ENCODE results near the gene LPAR1. TPM values are rescaled to one million over a fixed set of nuclear protein-coding genes. Genes with fewer than 3 reads are reported as not detected.
"Not testable (repeated sequence)": the region's sequence is repeated elsewhere in the genome, so short reads cannot be mapped to it uniquely, and the experiment has no call there.

Gene LPAR1
- total RNA-seq, 2 experiments from 2014 or later, result not detected

GRCh38 chr9:110844121-110844520 is 194.1 kb downstream of the LPAR1 start:
- POLR2A ChIA-PET, result no interaction called here
- CTCF ChIA-PET, result no interaction called here

DNA sequence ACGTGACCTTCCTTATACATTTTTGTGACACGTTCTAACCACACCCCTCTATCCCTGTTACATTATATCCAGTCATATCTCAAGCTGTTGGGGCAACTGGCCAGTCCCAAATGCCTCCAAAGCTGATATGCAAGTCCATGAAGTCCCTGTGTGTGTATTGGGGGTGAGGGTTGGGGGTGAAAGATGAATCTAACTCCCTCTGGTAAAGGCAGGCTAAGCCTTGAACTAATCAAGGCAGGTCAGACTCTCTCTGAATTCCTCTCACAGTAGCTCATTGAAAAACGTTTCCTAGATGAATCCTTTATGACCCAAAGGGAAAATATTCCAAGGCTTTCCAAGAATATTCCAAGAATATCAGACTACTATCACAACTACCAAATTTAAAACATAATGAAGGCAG is 195.3 kb downstream of the LPAR1 start:
- POLR2A ChIA-PET, result no interaction called here
- CTCF ChIA-PET, result no interaction called here

DNA sequence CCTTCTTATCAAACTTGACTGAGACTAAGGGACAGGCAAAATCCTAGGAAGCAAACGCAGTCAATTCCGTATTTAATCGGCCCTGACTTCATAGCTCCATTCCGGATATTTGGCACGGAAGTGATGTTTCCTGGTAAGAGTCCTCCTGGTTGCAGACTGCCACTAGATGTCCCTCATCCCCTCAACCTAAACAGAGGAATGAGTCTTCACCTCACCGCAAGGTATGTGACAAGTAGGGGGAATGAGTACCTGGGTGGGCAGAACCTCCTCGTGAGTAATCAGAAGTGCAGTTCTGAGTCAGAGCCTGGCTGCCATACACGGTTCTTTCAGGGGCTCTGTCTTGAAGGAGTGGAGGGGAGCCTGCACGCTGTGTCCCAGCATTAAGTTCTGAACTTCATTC is 196.1 kb downstream of the LPAR1 start:
- POLR2A ChIA-PET, result no interaction called here
- CTCF ChIA-PET, result no interaction called here

DNA sequence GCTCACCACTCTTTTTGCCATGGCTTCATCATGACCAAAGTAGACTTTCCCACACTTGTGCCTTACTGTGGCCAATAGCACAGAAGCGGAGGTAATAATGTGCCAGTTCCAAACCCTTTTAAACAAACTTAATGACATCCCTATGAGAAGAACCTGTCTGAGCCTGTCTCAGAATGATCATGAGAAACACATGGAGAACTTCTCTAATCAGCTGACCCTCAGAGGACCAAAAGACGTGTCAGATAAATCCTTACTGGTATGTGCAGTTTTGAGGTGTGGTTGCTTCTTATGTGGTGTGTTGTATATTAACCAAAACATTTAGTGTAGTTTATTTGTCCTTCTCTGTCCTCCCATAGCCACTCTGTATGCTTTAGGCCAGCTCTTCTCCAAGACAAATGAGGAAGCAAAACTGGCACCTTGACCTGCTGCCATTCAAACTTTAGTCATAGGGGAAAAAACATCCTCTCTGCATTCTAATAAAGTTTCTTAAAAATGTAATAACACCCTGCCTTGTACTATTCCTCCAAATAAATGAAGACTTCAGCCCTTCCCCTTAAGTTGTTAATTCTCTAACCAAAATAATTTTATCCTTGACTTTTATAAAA is 200.8 kb downstream of the LPAR1 start:
- CTCF ChIA-PET, result no interaction called here
- POLR2A ChIA-PET, result no interaction called here

DNA sequence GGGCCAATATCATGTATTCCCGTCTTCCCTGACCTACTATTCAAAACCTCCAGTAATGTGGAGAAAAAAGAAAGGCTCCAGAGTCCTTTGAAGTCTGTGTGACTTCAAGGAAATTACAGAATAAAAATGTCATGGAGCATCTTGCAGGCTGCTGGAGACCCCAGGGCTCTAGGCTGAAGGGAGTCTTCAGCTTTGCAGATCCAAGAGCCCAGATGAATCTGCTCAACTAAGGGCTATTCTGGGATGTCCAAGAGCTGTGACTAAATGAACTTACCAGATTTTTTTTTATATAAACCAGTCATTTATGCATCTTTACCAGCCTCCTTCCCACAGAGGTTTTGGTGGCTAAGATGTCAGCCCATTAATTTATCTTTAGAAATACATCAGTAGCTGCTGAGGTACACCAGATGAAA is 202.4 kb downstream of the LPAR1 start:
- POLR2A ChIA-PET, result no interaction called here
- CTCF ChIA-PET, result no interaction called here

DNA sequence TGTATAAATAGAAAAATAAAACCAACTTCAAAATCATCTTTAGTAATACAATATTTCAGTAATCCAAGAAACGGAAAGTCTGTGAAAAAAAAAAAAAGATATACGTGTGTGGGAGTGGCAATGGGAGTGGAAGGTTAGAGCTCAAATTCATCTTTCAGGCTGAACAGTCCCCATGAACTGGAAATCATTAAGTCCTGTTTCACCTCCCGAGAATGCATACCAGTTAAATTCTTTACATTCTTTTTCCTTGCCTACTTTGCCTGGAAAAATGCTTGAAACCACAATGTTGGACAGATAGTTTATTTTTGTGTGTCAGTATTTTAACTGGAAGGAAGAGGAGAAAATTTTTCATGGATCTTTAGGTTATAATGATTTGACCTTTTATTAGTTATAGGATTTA is 202.9 kb downstream of the LPAR1 start:
- CTCF ChIA-PET, result no interaction called here
- POLR2A ChIA-PET, result no interaction called here

DNA sequence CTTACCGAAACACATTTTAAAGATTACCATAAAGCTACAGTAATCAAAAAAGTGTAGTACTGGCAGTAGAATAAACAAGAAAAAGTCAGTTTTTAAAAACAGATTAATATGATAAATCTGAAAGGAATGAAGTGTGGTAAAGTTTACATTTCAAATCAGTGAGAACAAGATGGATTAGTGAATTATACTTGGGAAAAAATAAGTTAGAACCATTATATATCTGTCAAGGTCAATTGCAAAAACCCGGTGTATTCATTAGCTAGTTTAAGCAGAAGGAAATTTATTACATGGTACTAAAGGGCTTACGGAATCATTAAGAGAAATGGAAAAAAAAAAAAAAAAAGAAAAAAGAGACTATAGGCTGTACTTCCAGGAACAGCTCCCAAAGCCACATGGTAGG is 205.3 kb downstream of the LPAR1 start:
- ChIA-PET CTCF (no interaction called here), POLR2A (no interaction called here)

DNA sequence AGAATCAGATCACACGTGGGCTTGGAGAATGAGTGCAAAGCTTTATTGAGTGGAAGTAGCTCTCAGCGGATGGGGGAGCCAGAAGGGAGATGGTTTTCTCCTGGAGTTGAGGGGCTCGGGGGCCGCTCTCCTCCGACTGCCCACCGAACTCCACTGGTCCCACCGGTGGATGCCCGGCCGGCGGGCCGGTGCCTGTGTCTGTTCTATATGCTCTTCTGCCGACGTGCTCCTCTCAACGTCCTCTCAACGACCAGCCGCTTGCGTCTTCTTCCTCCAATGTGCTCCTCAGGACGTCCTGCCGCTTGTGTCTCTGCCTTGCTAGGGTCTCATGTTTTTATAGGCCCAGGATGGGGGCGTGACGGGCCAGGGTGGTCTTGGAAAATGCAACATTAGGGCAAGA is 207.8 kb downstream of the LPAR1 start:
- CTCF ChIA-PET, result no interaction called here
- POLR2A ChIA-PET, result no interaction called here

- CTCF ChIA-PET, result no interaction called here
- POLR2A ChIA-PET, result no interaction called here
These were observed 210.0 kb downstream of the LPAR1 start for GRCh38 chr9:110828264-110828663.

DNA sequence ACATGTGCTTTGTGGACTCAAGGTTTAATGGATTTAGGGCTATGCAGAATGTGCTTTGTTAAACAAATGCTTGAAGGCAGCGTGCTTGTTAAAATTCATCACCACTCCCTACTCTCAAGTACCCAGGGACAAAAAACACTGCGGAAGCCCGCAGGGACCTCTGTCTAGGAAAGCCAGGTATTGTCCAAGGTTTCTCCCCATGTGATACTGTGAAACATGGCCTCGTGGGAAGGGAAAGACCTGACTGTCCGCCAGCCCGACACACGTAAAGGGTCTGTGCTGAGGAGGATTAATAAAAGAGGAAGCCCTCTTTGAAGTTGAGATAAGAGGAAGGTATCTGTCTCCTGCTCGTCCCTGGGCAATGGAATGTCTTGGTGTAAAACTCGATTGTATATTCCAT is 211.9 kb downstream of the LPAR1 start:
- CTCF ChIA-PET, POLR2A ChIA-PET: not testable (repeated sequence)

- CTCF ChIA-PET, result no interaction called here
These were observed 212.3 kb downstream of the LPAR1 start for GRCh38 chr9:110825950-110826349.

DNA sequence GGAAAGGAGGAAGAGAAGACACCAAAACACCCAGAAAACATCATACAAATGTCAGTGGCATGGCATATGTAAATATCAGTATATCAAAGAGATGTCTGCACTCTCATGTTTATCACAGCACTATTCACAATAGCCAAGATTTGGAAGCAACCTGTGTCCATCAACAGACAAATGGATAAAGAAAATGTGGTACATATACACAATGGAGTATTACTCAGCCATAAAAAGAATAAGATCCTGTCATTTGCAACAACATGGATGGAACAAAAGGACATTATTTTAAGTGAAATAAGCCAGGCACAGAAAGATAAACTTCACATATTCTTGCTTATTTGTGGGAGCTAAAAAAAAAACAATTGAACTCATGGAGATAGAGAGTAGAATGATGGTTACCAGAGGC is 213.1 kb downstream of the LPAR1 start:
- POLR2A ChIA-PET, CTCF ChIA-PET: not testable (repeated sequence)

More at GRCh38 chr9:110825950-110826349, 212.3 kb downstream of the LPAR1 start:
- POLR2A ChIA-PET, result no interaction called here
